PC-9 (cell line): ENCODE data around the gene RRP9. TPM values are rescaled to one million over a fixed set of nuclear protein-coding genes. Genes with fewer than 3 reads are reported as not detected.

Experiments used
- BruUV-seq: library from RNA; stranded (reverse); fragments of 400-500 nt; replicated peaks from 2 replicates; lab custom pipeline; 2021; lab: Mats Ljungman, UMichigan
- CTCF ChIA-PET: fragments of 300-600 bp; sonication (Branson Sonifier 250); formaldehyde crosslinking; loops from one replicate; lab custom pipeline; 2022; ENCODE audit warnings: antibody characterized with exemption; lab: Charles Lee
- POLR2A ChIA-PET: fragments of 300-600 bp; sonication (Branson Sonifier 250); formaldehyde crosslinking; loops from one replicate; lab custom pipeline; 2022; ENCODE audit warnings: antibody characterized with exemption; ENCODE audit not compliant: unreplicated experiment; lab: Charles Lee
- DNase-seq, 2 experiments: peaks; one replicate each; pipeline versions ENCODE4 v3.0.0 to v3.0.0-alpha.2; 2015 to 2022; ENCODE audit warnings: mixed read lengths in 1 of 2
- H2AFZ ChIP-seq: fragments of 200-600 bp; sonication (generic); 2 replicates; pipeline ENCODE4 v1.8.1; 2017; ENCODE audit warnings: antibody characterized with exemption
- H3F3A ChIP-seq: fragments of 200-600 bp; sonication (generic); 2 replicates; pipeline ENCODE4 v1.8.1; 2017; ENCODE audit warnings: antibody characterized with exemption, mild to moderate bottlenecking, low read depth; ENCODE audit not compliant: insufficient read depth
- H3K27ac ChIP-seq: fragments of 200-600 bp; sonication (generic); 2 replicates; pipeline ENCODE4 v1.6.1; 2016; ENCODE audit warnings: mixed run types
- H3K27me3 ChIP-seq: fragments of 200-600 bp; sonication (generic); 2 replicates; pipeline ENCODE4 v1.6.1; 2016; ENCODE audit warnings: low read depth, mixed run types; ENCODE audit not compliant: insufficient read depth
- H3K36me3 ChIP-seq: fragments of 200-600 bp; sonication (generic); 2 replicates; pipeline ENCODE4 v1.6.1; 2016; ENCODE audit warnings: low read depth, mixed run types
- H3K4me1 ChIP-seq: fragments of 200-600 bp; sonication (generic); replicated peaks from 2 replicates; pipeline ENCODE4 v1.6.1; 2016; ENCODE audit warnings: mixed run types; ENCODE audit not compliant: insufficient read depth
- H3K4me2 ChIP-seq: fragments of 200-600 bp; sonication (generic); 2 replicates; pipeline ENCODE4 v1.6.1; 2017; ENCODE audit warnings: mixed run types
- H3K4me3 ChIP-seq: fragments of 200-600 bp; sonication (generic); 2 replicates; pipeline ENCODE4 v1.6.1; 2016; ENCODE audit warnings: mixed run types
- H3K79me2 ChIP-seq: fragments of 200-600 bp; sonication (generic); 2 replicates; pipeline ENCODE4 v1.6.1; 2017; ENCODE audit warnings: low read depth, mixed run types
- H3K9me2 ChIP-seq: fragments of 200-600 bp; sonication (generic); 2 replicates; pipeline ENCODE4 v1.8.1; 2017; ENCODE audit warnings: mild to moderate bottlenecking; ENCODE audit not compliant: insufficient read depth
- H3K9me3 ChIP-seq: fragments of 200-600 bp; sonication (generic); 2 replicates; pipeline ENCODE4 v1.8.1; 2016; ENCODE audit warnings: low read depth; ENCODE audit not compliant: insufficient read depth
- H4K20me1 ChIP-seq: fragments of 200-600 bp; sonication (generic); 2 replicates; pipeline ENCODE4 v1.8.1; 2017; ENCODE audit not compliant: insufficient read depth
- CTCF ChIP-seq: fragments of 200-600 bp; sonication (generic); conservative IDR thresholded peaks from 2 replicates; pipeline ENCODE4 v1.6.1; 2017; ENCODE audit warnings: mixed run types, antibody characterized with exemption, mild to moderate bottlenecking, moderate library complexity
- EZH2 ChIP-seq: fragments of 200-600 bp; sonication (generic); IDR thresholded peaks from 2 replicates; pipeline ENCODE4 v1.8.0; 2017; ENCODE audit warnings: antibody characterized with exemption, low read depth
- intact Hi-C: fragments of 100-400 bp; cut with micrococcal nuclease; formaldehyde crosslinking; loops from one replicate; pipeline ENCODE4 v1.10.0; 2022; ENCODE audit not compliant: unreplicated experiment
- total RNA-seq: library from RNA; stranded (reverse); gene quantifications from 2 replicates; pipeline ENCODE4 v1.2.3, GENCODE V29; 2021

RRP9 gene
- total RNA-seq, 1 experiment from 2014 or later, result 23.4 TPM

- no peaks in the 10 kb centered on the region for H4K20me1 ChIP-seq
- H2AFZ ChIP-seq, result no peak overlapping the region
- intact Hi-C loops, result no loop called here
- no peaks in the 10 kb centered on the region for H3F3A ChIP-seq
- no peaks in the 10 kb centered on the region for H3K9me3 ChIP-seq
- no peak overlapping the region for H3K4me2 ChIP-seq
- H3K27ac ChIP-seq, result no peak overlapping the region
- BruUV-seq, result no TSS peak
- no peak for DNase-seq
- CTCF ChIA-PET, result interaction anchor here (0.6 kb wide), 1 partner anchor 195 kb away, joined by 3 read pairs; no protein-coding TSS in a partner anchor
- H3K4me3 ChIP-seq, result no peak overlapping the region
- H3K4me1 ChIP-seq, result peaks cover 4% of the 10 kb centered on the region; the same call in 1 of the 2 replicates
- H3K9me2 ChIP-seq, result no peaks in the 10 kb centered on the region
- POLR2A ChIA-PET, result no interaction called here
- no peaks in the 10 kb centered on the region for H3K79me2 ChIP-seq
- no peaks in the 10 kb centered on the region for H3K36me3 ChIP-seq
- no peaks in the 10 kb centered on the region; the same call in 1 of the 2 replicates for H3K27me3 ChIP-seq
- TF ChIP-seq CTCF (no peak), EZH2 (no peak)
These were observed 9.2 kb upstream of the RRP9 start for GRCh38 chr3:51950899-51951298.

- Histone ChIP-seq H4K20me1 (no peaks in the 10 kb centered on the region), H3K4me2 (no peak overlapping the region), H3K79me2 (no peaks in the 10 kb centered on the region), H2AFZ (no peak overlapping the region), H3K27ac (no peak overlapping the region), H3K4me3 (no peak overlapping the region), H3K4me1 (peaks cover 4% of the 10 kb centered on the region; the same call in 1 of the 2 replicates), H3F3A (no peaks in the 10 kb centered on the region), H3K36me3 (no peaks in the 10 kb centered on the region), H3K9me2 (no peaks in the 10 kb centered on the region), H3K9me3 (no peaks in the 10 kb centered on the region), H3K27me3 (no peaks in the 10 kb centered on the region)
- CTCF ChIA-PET, result interaction anchor here (0.7 kb wide), 1 partner anchor 275 kb away, joined by 3 read pairs; no protein-coding TSS in a partner anchor
- intact Hi-C loops, result no loop called here
- no TSS peak for BruUV-seq
- DNase-seq, result no peak
- TF ChIP-seq CTCF, result no peak
- TF ChIP-seq EZH2, result no peak
- POLR2A ChIA-PET, result no interaction called here
These were observed 7.4 kb upstream of the RRP9 start for GRCh38 chr3:51949121-51949520.

GRCh38 chr3:51948016-51948580 lies 6.4 kb upstream of the RRP9 start:
- Histone ChIP-seq H4K20me1 (no peaks in the 10 kb centered on the region), H3K27ac (no peak overlapping the region), H3K9me3 (no peaks in the 10 kb centered on the region), H3K4me2 (no peak overlapping the region), H3K4me1 (peaks cover 4% of the 10 kb centered on the region; the same call in 1 of the 2 replicates), H3F3A (no peaks in the 10 kb centered on the region), H3K79me2 (no peaks in the 10 kb centered on the region), H3K4me3 (no peak overlapping the region), H3K36me3 (no peaks in the 10 kb centered on the region), H2AFZ (no peak overlapping the region), H3K27me3 (no peaks in the 10 kb centered on the region), H3K9me2 (no peaks in the 10 kb centered on the region)
- BruUV-seq, result no TSS peak
- ChIA-PET POLR2A (interaction anchor here (0.6 kb wide), 1 partner anchor 448 kb away, joined by 3 read pairs; the partner anchor contains the start of gene DCAF1), CTCF (no interaction called here)
- TF ChIP-seq CTCF (no peak), EZH2 (no peak)
- intact Hi-C loops, result no loop called here
- DNase-seq, result no peak
